Karpas-422 (cell line): ENCODE measurements around the gene RHOBTB1. TPM values are rescaled to one million over a fixed set of nuclear protein-coding genes. Genes with fewer than 3 reads are reported as not detected.
"Not testable (repeated sequence)": the region's sequence is repeated elsewhere in the genome, so short reads cannot be mapped to it uniquely, and the experiment has no call there.

Experiments used
- DNase-seq: peaks from one replicate; pipeline ENCODE4 v3.0.0-alpha.2; 2015
- H2AFZ ChIP-seq: fragments of 200-600 bp; sonication (generic); 2 replicates; pipeline ENCODE4 v1.6.1; 2014; ENCODE audit warnings: antibody characterized with exemption, low read length, mixed read lengths
- H3K27ac ChIP-seq: fragments of 200-600 bp; sonication (generic); 2 replicates; pipeline ENCODE4 v1.5.1; 2014; ENCODE audit warnings: mild to moderate bottlenecking, low read length, moderate library complexity
- H3K27me3 ChIP-seq: fragments of 200-600 bp; sonication (generic); 2 replicates; pipeline ENCODE4 v1.6.1; 2014; ENCODE audit warnings: low read length, mixed read lengths
- H3K36me3 ChIP-seq: fragments of 200-600 bp; sonication (generic); 2 replicates; pipeline ENCODE4 v1.6.1; 2014; ENCODE audit warnings: low read length, mixed read lengths; ENCODE audit not compliant: insufficient read depth
- H3K4me1 ChIP-seq: fragments of 200-600 bp; sonication (generic); 2 replicates; pipeline ENCODE4 v1.6.1; 2014; ENCODE audit warnings: mild to moderate bottlenecking, low read length, mixed read lengths
- H3K4me2 ChIP-seq: fragments of 200-600 bp; sonication (generic); 2 replicates; pipeline ENCODE4 v1.6.1; 2014; ENCODE audit warnings: low read length, low read depth, mild to moderate bottlenecking; ENCODE audit not compliant: poor library complexity, severe bottlenecking
- H3K4me3 ChIP-seq: fragments of 200-600 bp; sonication (generic); 2 replicates; pipeline ENCODE4 v1.5.1; 2014; ENCODE audit warnings: mild to moderate bottlenecking, antibody characterized with exemption, low read length, mixed read lengths
- H3K79me2 ChIP-seq: fragments of 200-600 bp; sonication (generic); 2 replicates; pipeline ENCODE4 v1.6.1; 2014; ENCODE audit warnings: mild to moderate bottlenecking, low read length, mixed read lengths
- H3K9ac ChIP-seq: fragments of 200-600 bp; sonication (generic); 2 replicates; pipeline ENCODE4 v1.6.0; 2014; ENCODE audit warnings: low read length
- H3K9me2 ChIP-seq: fragments of 200-600 bp; sonication (generic), shearing (Covaris generic); replicated peaks from 2 replicates; pipeline ENCODE4 v1.6.0; 2014; ENCODE audit warnings: mild to moderate bottlenecking, low read length, moderate library complexity; ENCODE audit not compliant: insufficient read depth
- H3K9me3 ChIP-seq: fragments of 300-700, 200-600 bp; sonication (generic); 2 replicates; pipeline ENCODE4 v1.6.1; 2014; ENCODE audit warnings: low read length, mixed read lengths
- H4K20me1 ChIP-seq: fragments of 200-600 bp; sonication (generic); 2 replicates; pipeline ENCODE4 v1.6.1; 2014; ENCODE audit warnings: mild to moderate bottlenecking, antibody characterized with exemption, low read length, low read depth; ENCODE audit not compliant: insufficient read depth
- total RNA-seq: library from RNA; depleted of rRNA; stranded (reverse); fragments of >200 nt; shearing (Covaris generic); gene quantifications from 2 replicates; pipeline ENCODE4 v1.2.3, GENCODE V29; 2014; ENCODE audit warnings: low replicate concordance

Gene RHOBTB1
- total RNA-seq, 1 experiment from 2014 or later: not detected

- Histone ChIP-seq H4K20me1 (no peaks in the 10 kb centered on the region), H3K27ac (no peak overlapping the region), H3K9ac (no peak overlapping the region), H3K36me3 (no peaks in the 10 kb centered on the region), H3K4me2 (no peak overlapping the region), H3K4me1 (no peaks in the 10 kb centered on the region), H3K27me3 (no peaks in the 10 kb centered on the region), H3K9me3 (no peaks in the 10 kb centered on the region), H3K4me3 (no peak overlapping the region), H3K9me2 (no peaks in the 10 kb centered on the region), H3K79me2 (no peaks in the 10 kb centered on the region), H2AFZ (no peak overlapping the region)
- DNase-seq: no peak
These were observed 32.8 kb downstream of the RHOBTB1 start for GRCh38 chr10:60911216-60911615.

- Histone ChIP-seq H4K20me1 (no peaks in the 10 kb centered on the region), H2AFZ (no peak overlapping the region), H3K27me3 (no peaks in the 10 kb centered on the region), H3K79me2 (no peaks in the 10 kb centered on the region), H3K9me3 (no peaks in the 10 kb centered on the region), H3K36me3 (no peaks in the 10 kb centered on the region), H3K27ac (no peak overlapping the region), H3K9ac (no peak overlapping the region), H3K4me1 (no peaks in the 10 kb centered on the region), H3K4me2 (no peak overlapping the region), H3K9me2 (no peaks in the 10 kb centered on the region), H3K4me3 (no peak overlapping the region)
- DNase-seq: no peak
These were observed 33.4 kb downstream of the RHOBTB1 start for GRCh38 chr10:60910543-60910942.

- DNase-seq: no peak
- Histone ChIP-seq H3K79me2 (no peaks in the 10 kb centered on the region), H2AFZ (no peak overlapping the region), H3K9me3 (no peaks in the 10 kb centered on the region), H3K9me2 (no peaks in the 10 kb centered on the region), H3K4me1 (no peaks in the 10 kb centered on the region), H4K20me1 (no peaks in the 10 kb centered on the region), H3K4me2 (no peak overlapping the region), H3K27me3 (no peaks in the 10 kb centered on the region), H3K9ac (no peak overlapping the region), H3K36me3 (no peaks in the 10 kb centered on the region), H3K4me3 (no peak overlapping the region), H3K27ac (no peak overlapping the region)
These were observed 35.1 kb downstream of the RHOBTB1 start for GRCh38 chr10:60908896-60909295.

- no peak overlapping the region for H2AFZ ChIP-seq
- no peaks in the 10 kb centered on the region for H3K9me3 ChIP-seq
- no peak overlapping the region for H3K4me2 ChIP-seq
- no peak overlapping the region for H3K4me3 ChIP-seq
- no peaks in the 10 kb centered on the region for H3K27me3 ChIP-seq
- no peaks in the 10 kb centered on the region for H4K20me1 ChIP-seq
- H3K9ac ChIP-seq: no peak overlapping the region
- H3K4me1 ChIP-seq: no peaks in the 10 kb centered on the region
- H3K79me2 ChIP-seq: no peaks in the 10 kb centered on the region
- H3K9me2 ChIP-seq: no peaks in the 10 kb centered on the region
- H3K27ac ChIP-seq: no peak overlapping the region
- DNase-seq: no peak
- no peaks in the 10 kb centered on the region for H3K36me3 ChIP-seq
These were observed 36.0 kb downstream of the RHOBTB1 start for GRCh38 chr10:60908031-60908430.

- H3K4me2 ChIP-seq: no peak overlapping the region
- no peak for DNase-seq
These were observed 36.7 kb downstream of the RHOBTB1 start for GRCh38 chr10:60907236-60907635.

GRCh38 chr10:60906825-60907224 is 37.2 kb downstream of the RHOBTB1 start:
- DNase-seq, H3K27ac ChIP-seq, H3K9me2 ChIP-seq, H3K9ac ChIP-seq, H3K4me1 ChIP-seq, H3K27me3 ChIP-seq, H3K9me3 ChIP-seq, H2AFZ ChIP-seq, H3K4me2 ChIP-seq, H3K4me3 ChIP-seq, H3K79me2 ChIP-seq, H4K20me1 ChIP-seq, H3K36me3 ChIP-seq: not testable (repeated sequence)

More at GRCh38 chr10:60907236-60907635, 36.7 kb downstream of the RHOBTB1 start:
- no peaks in the 10 kb centered on the region for H4K20me1 ChIP-seq
- H3K9me3 ChIP-seq: no peaks in the 10 kb centered on the region
- H3K36me3 ChIP-seq: no peaks in the 10 kb centered on the region
- no peaks in the 10 kb centered on the region for H3K27me3 ChIP-seq
- H3K4me1 ChIP-seq: no peaks in the 10 kb centered on the region
- no peaks in the 10 kb centered on the region for H3K79me2 ChIP-seq
- no peak overlapping the region for H3K9ac ChIP-seq
- H2AFZ ChIP-seq: no peak overlapping the region
- H3K27ac ChIP-seq: no peak overlapping the region
- no peaks in the 10 kb centered on the region for H3K9me2 ChIP-seq
- no peak overlapping the region for H3K4me3 ChIP-seq

- Histone ChIP-seq H3K27me3 (no peaks in the 10 kb centered on the region), H3K79me2 (no peaks in the 10 kb centered on the region), H3K27ac (no peak overlapping the region), H2AFZ (no peak overlapping the region), H3K4me2 (no peak overlapping the region), H3K9ac (no peak overlapping the region), H3K9me2 (no peaks in the 10 kb centered on the region), H3K4me1 (no peaks in the 10 kb centered on the region), H3K4me3 (no peak overlapping the region), H4K20me1 (no peaks in the 10 kb centered on the region), H3K9me3 (no peaks in the 10 kb centered on the region), H3K36me3 (no peaks in the 10 kb centered on the region)
- DNase-seq: no peak
These were observed 37.6 kb downstream of the RHOBTB1 start for GRCh38 chr10:60906411-60906810.

GRCh38 chr10:60905580-60905979 is 38.4 kb downstream of the RHOBTB1 start:
- Histone ChIP-seq H3K27me3 (no peaks in the 10 kb centered on the region), H3K9me2 (no peaks in the 10 kb centered on the region), H3K79me2 (no peaks in the 10 kb centered on the region), H2AFZ (no peak overlapping the region), H3K27ac (no peak overlapping the region), H3K4me2 (no peak overlapping the region), H3K4me3 (no peak overlapping the region), H3K9ac (no peak overlapping the region), H4K20me1 (no peaks in the 10 kb centered on the region), H3K4me1 (no peaks in the 10 kb centered on the region), H3K36me3 (no peaks in the 10 kb centered on the region), H3K9me3 (no peaks in the 10 kb centered on the region)
- no peak for DNase-seq

GRCh38 chr10:60903096-60903495 is 40.9 kb downstream of the RHOBTB1 start:
- Histone ChIP-seq H3K4me2 (no peak overlapping the region), H3K9me3 (no peaks in the 10 kb centered on the region), H3K27ac (no peak overlapping the region), H3K9ac (no peak overlapping the region), H3K4me3 (no peak overlapping the region), H3K4me1 (no peaks in the 10 kb centered on the region), H2AFZ (no peak overlapping the region), H3K27me3 (no peaks in the 10 kb centered on the region), H4K20me1 (no peaks in the 10 kb centered on the region), H3K36me3 (no peaks in the 10 kb centered on the region), H3K79me2 (no peaks in the 10 kb centered on the region), H3K9me2 (no peaks in the 10 kb centered on the region)
- no peak for DNase-seq
